MCF 10A (cell line): ENCODE measurements around the gene CILP2. TPM values are rescaled to one million over a fixed set of nuclear protein-coding genes. Genes with fewer than 3 reads are reported as not detected.

Experiments used
- BruUV-seq: library from RNA; stranded (reverse); fragments of 400-500 nt; replicated peaks from 2 replicates; lab custom pipeline; 2021; lab: Mats Ljungman, UMichigan
- CTCF ChIA-PET: fragments of 300-600 bp; sonication (Branson Sonifier 250); formaldehyde crosslinking; extraction: SDS; loops from one replicate; lab custom pipeline; 2021; ENCODE audit warnings: antibody characterized with exemption, inconsistent platforms; lab: Yijun Ruan, JAX
- POLR2A ChIA-PET: fragments of 300-600, 350-650 bp; sonication (Branson Sonifier 250); formaldehyde crosslinking; extraction: SDS; loops from one replicate; lab custom pipeline; 2020; ENCODE audit warnings: antibody characterized with exemption, inconsistent platforms; lab: Yijun Ruan, JAX
- DNase-seq: peaks from one replicate; pipeline ENCODE4 v3.0.0-alpha.2; 2018; ENCODE audit not compliant: unreplicated experiment
- H3K27ac Mint-ChIP-seq: one replicate; pipeline ENCODE4 v1.8.0; 2022; ENCODE audit warnings: mild to moderate bottlenecking, low read depth, mixed read lengths; ENCODE audit not compliant: unreplicated experiment
- H3K27me3 Mint-ChIP-seq: one replicate; pipeline ENCODE4 v1.8.0; 2022; ENCODE audit warnings: mixed read lengths; ENCODE audit not compliant: insufficient read depth, unreplicated experiment
- H3K36me3 Mint-ChIP-seq: one replicate; pipeline ENCODE4 v1.8.0; 2022; ENCODE audit warnings: mild to moderate bottlenecking, moderate library complexity, mixed read lengths; ENCODE audit not compliant: insufficient read depth, unreplicated experiment
- H3K4me1 Mint-ChIP-seq: one replicate; pipeline ENCODE4 v1.8.0; 2022; ENCODE audit warnings: mixed read lengths; ENCODE audit not compliant: insufficient read depth, unreplicated experiment
- H3K4me3 Mint-ChIP-seq: one replicate; pipeline ENCODE4 v1.8.0; 2022; ENCODE audit warnings: mild to moderate bottlenecking, moderate library complexity, mixed read lengths; ENCODE audit not compliant: unreplicated experiment
- H3K9me3 Mint-ChIP-seq: one replicate; pipeline ENCODE4 v1.8.0; 2022; ENCODE audit warnings: mixed read lengths; ENCODE audit not compliant: unreplicated experiment
- CTCF ChIP-seq: fragments of 200-600 bp; IDR thresholded peaks from one replicate; pipeline ENCODE4 v1.8.0; 2022; ENCODE audit warnings: antibody characterized with exemption, mild to moderate bottlenecking; ENCODE audit not compliant: unreplicated experiment
- intact Hi-C: fragments of 100-400 bp; cut with micrococcal nuclease; formaldehyde crosslinking; loops from 2 replicates; pipeline ENCODE4 v1.14.1; 2022
- total RNA-seq: library from RNA; stranded (reverse); gene quantifications from 2 replicates; pipeline ENCODE4 v1.2.3, GENCODE V29; 2022

Gene CILP2
- total RNA-seq, 1 experiment from 2014 or later, result 0.12 TPM

DNA sequence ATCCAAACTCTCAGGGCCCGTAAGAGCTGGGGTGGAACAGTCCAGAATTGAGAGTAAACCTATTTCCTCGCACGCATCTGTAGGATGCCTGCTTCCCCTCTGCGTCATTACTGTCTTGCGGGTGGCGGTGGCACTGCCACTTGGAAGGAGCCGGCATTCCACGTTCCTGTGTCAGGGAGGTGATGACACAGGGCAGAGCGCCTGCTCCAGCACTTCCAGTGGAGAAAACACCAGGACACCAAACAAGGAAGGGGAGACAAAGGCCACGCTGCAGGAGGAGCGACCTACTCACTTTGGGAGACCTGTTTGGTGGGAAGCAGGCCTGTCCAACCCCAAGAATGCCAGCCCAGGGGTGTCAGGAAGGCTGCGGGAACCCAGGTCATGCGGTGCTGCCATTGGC is 43.3 kb downstream of the CILP2 start:
- ChIA-PET CTCF (interaction anchor here (1.1 kb wide), 1 partner anchor 27 kb away, joined by 4 read pairs; no protein-coding TSS in a partner anchor), POLR2A (no interaction called here)
- DNase-seq, result no peak
- BruUV-seq, result no TSS peak
- Mint-ChIP-seq H3K9me3 (no peaks in the 10 kb centered on the region), H3K27ac (no peak overlapping the region), H3K4me1 (no peaks in the 10 kb centered on the region), H3K4me3 (no peak overlapping the region), H3K36me3 (no peaks in the 10 kb centered on the region), H3K27me3 (no peaks in the 10 kb centered on the region)
- TF ChIP-seq CTCF, result no peak
- intact Hi-C loops, result no loop called here

DNA sequence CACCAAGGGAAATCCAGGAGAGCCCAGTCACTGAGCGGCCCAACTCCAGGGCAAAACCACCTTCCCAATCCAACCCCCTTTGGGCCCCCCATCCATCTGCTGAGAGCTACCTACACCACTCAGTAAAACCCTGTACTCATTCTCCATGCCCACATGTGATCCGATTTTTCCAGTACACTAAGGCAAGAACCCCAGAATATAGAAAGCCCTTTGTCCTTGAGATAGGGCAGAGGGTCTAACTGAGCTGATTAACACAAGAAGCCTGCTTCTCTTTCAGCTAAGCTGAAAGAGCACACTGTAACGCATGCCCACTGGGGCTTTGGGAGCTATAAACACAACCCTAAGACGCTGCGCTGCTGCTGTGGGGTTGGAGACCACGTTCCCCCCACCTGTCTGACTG is 44.4 kb downstream of the CILP2 start:
- no peak for DNase-seq
- POLR2A ChIA-PET, result no interaction called here
- CTCF ChIA-PET, result interaction anchor here (0.5 to 1.3 kb wide), 6 partner anchors 9 to 28 kb away, joined by 3 to 5 read pairs (median 4); no protein-coding TSS in a partner anchor
- Mint-ChIP-seq H3K27me3 (no peaks in the 10 kb centered on the region), H3K9me3 (no peaks in the 10 kb centered on the region), H3K4me3 (no peak overlapping the region), H3K27ac (no peak overlapping the region), H3K36me3 (no peaks in the 10 kb centered on the region), H3K4me1 (no peaks in the 10 kb centered on the region)
- BruUV-seq, result no TSS peak
- intact Hi-C loops, result no loop called here
- no peak for TF ChIP-seq CTCF

GRCh38 chr19:19584356-19584755 is 46.3 kb downstream of the CILP2 start:
- H3K36me3 Mint-ChIP-seq, result no peaks in the 10 kb centered on the region
- H3K4me3 Mint-ChIP-seq, result no peak overlapping the region
- no peak overlapping the region for H3K27ac Mint-ChIP-seq
- ChIA-PET POLR2A (no interaction called here), CTCF (interaction anchor here (0.6 kb wide), 1 partner anchor 74 kb away, joined by 4 read pairs; no protein-coding TSS in a partner anchor)
- TF ChIP-seq CTCF, result no peak
- DNase-seq, result no peak
- no peaks in the 10 kb centered on the region for H3K4me1 Mint-ChIP-seq
- intact Hi-C loops, result no loop called here
- no peaks in the 10 kb centered on the region for H3K27me3 Mint-ChIP-seq
- BruUV-seq, result no TSS peak
- H3K9me3 Mint-ChIP-seq, result no peaks in the 10 kb centered on the region

- ChIA-PET CTCF (interaction anchor here (0.5 to 2.0 kb wide), 3 partner anchors 34 to 55 kb away, joined by 3 to 8 read pairs (median 3); no protein-coding TSS in a partner anchor), POLR2A (no interaction called here)
- Mint-ChIP-seq H3K36me3 (no peaks in the 10 kb centered on the region), H3K27ac (no peak overlapping the region), H3K4me3 (no peak overlapping the region), H3K4me1 (peaks cover 14% of the 10 kb centered on the region), H3K9me3 (no peaks in the 10 kb centered on the region), H3K27me3 (no peaks in the 10 kb centered on the region)
- no TSS peak for BruUV-seq
- intact Hi-C loops, result no loop called here
- TF ChIP-seq CTCF, result no peak
- DNase-seq, result no peak
These were observed 49.7 kb downstream of the CILP2 start for GRCh38 chr19:19587771-19588170.
